ENCODE results near the gene NDUFB7.

DNA sequence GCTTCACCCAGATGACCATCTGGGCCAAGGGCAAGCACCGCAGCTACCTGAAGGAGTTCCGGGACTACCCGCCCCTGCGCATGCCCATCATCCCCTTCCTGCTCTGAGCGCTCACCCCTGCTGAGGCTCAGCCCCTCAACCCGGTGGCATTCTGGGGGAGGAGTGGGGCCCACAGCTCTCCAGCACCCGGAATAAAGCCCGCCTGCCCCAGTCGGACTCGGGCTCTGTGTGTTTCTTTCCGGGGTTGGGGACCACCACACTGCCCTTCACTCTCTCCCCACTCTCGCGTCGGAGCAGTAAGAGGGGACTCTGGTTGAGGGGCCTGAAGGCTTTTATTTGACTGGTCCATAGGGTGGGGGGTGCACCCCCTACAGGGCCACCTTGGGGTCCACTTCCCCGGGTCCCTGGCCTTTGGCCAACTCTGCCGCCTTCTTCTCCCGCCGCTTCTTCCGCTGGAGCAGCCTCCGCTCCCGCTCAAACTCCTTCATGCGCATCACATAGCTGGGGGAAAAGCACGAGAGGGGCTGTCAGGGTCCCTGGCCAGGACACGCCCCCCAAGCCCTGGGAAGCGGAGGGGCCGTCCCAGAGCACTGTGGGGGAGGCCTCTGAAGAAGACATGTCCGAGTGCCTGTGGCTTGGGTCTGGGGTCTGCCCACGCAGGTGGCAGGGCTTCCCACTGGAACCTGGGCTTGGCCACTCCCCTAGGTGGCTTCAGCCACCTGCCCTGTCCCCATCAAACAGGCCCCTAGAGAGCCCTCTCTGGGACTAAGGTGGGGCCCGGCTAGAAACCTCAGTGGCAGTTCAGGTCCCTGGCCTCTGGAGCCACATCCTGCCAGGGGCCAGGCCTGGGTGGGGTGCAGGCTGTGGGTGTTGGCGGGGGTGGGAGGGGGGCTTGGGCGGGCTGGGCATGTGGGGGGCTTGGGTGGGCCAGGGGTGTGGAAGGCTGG, 5.8 kb downstream of the NDUFB7 start:
- TF ChIP-seq, protein P1, sequence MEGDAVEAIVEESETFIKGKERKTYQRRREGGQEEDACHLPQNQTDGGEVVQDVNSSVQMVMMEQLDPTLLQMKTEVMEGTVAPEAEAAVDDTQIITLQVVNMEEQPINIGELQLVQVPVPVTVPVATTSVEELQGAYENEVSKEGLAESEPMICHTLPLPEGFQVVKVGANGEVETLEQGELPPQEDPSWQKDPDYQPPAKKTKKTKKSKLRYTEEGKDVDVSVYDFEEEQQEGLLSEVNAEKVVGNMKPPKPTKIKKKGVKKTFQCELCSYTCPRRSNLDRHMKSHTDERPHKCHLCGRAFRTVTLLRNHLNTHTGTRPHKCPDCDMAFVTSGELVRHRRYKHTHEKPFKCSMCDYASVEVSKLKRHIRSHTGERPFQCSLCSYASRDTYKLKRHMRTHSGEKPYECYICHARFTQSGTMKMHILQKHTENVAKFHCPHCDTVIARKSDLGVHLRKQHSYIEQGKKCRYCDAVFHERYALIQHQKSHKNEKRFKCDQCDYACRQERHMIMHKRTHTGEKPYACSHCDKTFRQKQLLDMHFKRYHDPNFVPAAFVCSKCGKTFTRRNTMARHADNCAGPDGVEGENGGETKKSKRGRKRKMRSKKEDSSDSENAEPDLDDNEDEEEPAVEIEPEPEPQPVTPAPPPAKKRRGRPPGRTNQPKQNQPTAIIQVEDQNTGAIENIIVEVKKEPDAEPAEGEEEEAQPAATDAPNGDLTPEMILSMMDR (IDR thresholded peaks at IDR 0.05), result no peak
- TF ChIP-seq EP300 (IDR thresholded peaks at IDR 0.05) (no peak), POLR2A (IDR thresholded peaks at IDR 0.05) (no peak)
